Activated T-cell treated with anti-CD3 and anti-CD28 coated beads, Interleukin-2, amount 50 U/mL, for 72 hours (primary cell): Measurements from ENCODE around the gene PPP2R5B. TPM values are rescaled to one million over a fixed set of nuclear protein-coding genes. Genes with fewer than 3 reads are reported as not detected.

Experiments used
- ATAC-seq, 2 donors: fragments of 150-1000 bp; cut with Tn5 transposase; replicated peaks in 1 of 2; 2 replicates each; pipeline ENCODE4 v1.10.0; 2021; ENCODE audit warnings: moderate library complexity in 2 of 2, mild to moderate bottlenecking in 1 of 2
- DNase-seq, 2 donors: peaks; one replicate each; pipeline ENCODE4 v3.0.0; 2021 to 2022; ENCODE audit warnings: mixed read lengths in 1 of 2
- H3K27ac Mint-ChIP-seq: one replicate; pipeline ENCODE4 v1.8.0; 2022; ENCODE audit warnings: mild to moderate bottlenecking, moderate library complexity, mixed read lengths
- H3K27me3 Mint-ChIP-seq: one replicate; pipeline ENCODE4 v1.8.0; 2022; ENCODE audit warnings: low read depth, mixed read lengths
- H3K36me3 Mint-ChIP-seq, 2 donors: one replicate each; pipeline ENCODE4 v1.8.0; 2022; ENCODE audit warnings: mixed read lengths in 2 of 2, mild to moderate bottlenecking in 1 of 2; ENCODE audit not compliant: insufficient read depth in 2 of 2
- H3K4me1 Mint-ChIP-seq: one replicate; pipeline ENCODE4 v1.8.0; 2022; ENCODE audit warnings: low read depth, mixed read lengths
- H3K4me3 Mint-ChIP-seq, 2 donors: one replicate each; pipeline ENCODE4 v1.8.0; 2022; ENCODE audit warnings: mild to moderate bottlenecking in 2 of 2, mixed read lengths in 2 of 2, moderate library complexity in 2 of 2
- H3K9me3 Mint-ChIP-seq, 2 donors: one replicate each; pipeline ENCODE4 v1.8.0; 2022; ENCODE audit warnings: mixed read lengths in 2 of 2
- total RNA-seq, 2 donors: library from RNA; stranded (reverse); gene quantifications; one replicate each; pipeline ENCODE4 v1.2.3, GENCODE V29; 2022

Gene PPP2R5B
- total RNA-seq, 2 donors from 2014 or later, result 15.0 to 24.0 TPM

DNA sequence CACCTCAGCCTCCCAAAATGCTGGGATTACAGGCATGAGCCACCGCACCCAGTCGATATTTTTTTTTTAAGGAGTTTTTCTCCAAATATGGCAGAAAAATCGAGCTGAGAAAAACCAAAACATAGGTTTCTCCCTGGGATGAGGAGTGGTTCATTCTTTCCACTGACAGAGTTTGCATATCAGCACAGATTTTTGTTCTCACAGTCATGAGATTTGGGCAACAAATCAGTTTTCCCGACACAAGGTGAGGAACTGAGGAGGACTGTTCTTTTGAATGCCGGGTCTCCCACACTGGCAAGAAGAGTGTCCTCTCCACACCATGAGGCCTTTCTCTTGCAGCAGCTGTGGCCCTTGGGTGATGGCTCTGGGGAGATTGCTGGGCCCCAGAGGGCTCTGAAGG is 42.2 kb upstream of the PPP2R5B start:
- no peaks in the 10 kb centered on the region for H3K9me3 Mint-ChIP-seq
- ATAC-seq (no peak), DNase-seq (no peak)
- H3K36me3 Mint-ChIP-seq, result peaks cover 4 to 5% of the 10 kb centered on the region in 2 donors
- no peak overlapping the region for H3K27ac Mint-ChIP-seq
- no peaks in the 10 kb centered on the region for H3K27me3 Mint-ChIP-seq
- no peak overlapping the region for H3K4me3 Mint-ChIP-seq
- H3K4me1 Mint-ChIP-seq, result peaks cover 72% of the 10 kb centered on the region

DNA sequence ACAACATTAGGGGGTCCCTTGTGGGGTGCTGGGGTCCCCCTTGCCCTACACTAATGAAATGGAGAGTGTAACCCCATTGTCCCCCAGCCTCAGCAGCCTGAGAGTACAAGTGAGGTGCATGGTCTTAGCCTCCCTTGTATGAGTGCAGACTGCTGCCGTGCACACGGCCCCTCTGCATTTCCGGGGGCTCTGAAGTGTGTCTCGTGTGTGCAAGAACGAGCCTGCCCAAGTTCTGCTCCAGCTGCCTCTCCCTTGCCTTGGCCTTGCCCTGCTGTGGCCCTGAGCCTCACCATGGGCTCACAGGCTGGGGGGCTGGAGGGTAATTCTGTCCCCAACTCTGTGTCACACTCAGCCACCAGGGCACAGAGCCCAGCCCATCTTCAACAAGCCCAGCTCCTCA is 40.9 kb upstream of the PPP2R5B start:
- Mint-ChIP-seq H3K9me3 (no peaks in the 10 kb centered on the region), H3K27me3 (no peaks in the 10 kb centered on the region), H3K27ac (no peak overlapping the region), H3K36me3 (no peaks in the 10 kb centered on the region), H3K4me3 (no peak overlapping the region), H3K4me1 (peaks cover 84% of the 10 kb centered on the region)
- ATAC-seq (no peak), DNase-seq (no peak)

DNA sequence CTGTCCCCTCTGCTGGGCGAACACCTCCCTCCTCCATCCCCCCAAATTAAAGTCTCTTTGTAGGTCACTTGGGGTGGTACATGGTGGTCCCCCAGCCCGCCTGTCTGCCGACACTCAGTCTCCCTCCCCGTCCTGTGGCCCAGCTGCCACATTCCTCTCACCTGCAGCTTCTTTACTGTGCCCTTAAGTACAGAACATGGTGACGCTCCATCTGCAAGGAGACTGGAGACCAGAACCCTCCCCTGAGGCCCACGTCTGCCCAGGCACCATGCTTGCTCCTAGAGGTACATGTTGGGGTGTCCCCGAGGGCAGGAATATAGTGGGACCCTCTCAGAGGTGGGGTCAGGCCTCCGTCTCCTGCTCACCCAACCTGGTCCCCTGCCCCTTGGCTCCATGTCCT is 40.5 kb upstream of the PPP2R5B start:
- Mint-ChIP-seq H3K27ac (no peak overlapping the region), H3K27me3 (no peaks in the 10 kb centered on the region), H3K36me3 (no peaks in the 10 kb centered on the region), H3K4me1 (peaks cover 86% of the 10 kb centered on the region), H3K4me3 (no peak overlapping the region), H3K9me3 (no peaks in the 10 kb centered on the region)
- DNase-seq (no peak), ATAC-seq (no peak)

DNA sequence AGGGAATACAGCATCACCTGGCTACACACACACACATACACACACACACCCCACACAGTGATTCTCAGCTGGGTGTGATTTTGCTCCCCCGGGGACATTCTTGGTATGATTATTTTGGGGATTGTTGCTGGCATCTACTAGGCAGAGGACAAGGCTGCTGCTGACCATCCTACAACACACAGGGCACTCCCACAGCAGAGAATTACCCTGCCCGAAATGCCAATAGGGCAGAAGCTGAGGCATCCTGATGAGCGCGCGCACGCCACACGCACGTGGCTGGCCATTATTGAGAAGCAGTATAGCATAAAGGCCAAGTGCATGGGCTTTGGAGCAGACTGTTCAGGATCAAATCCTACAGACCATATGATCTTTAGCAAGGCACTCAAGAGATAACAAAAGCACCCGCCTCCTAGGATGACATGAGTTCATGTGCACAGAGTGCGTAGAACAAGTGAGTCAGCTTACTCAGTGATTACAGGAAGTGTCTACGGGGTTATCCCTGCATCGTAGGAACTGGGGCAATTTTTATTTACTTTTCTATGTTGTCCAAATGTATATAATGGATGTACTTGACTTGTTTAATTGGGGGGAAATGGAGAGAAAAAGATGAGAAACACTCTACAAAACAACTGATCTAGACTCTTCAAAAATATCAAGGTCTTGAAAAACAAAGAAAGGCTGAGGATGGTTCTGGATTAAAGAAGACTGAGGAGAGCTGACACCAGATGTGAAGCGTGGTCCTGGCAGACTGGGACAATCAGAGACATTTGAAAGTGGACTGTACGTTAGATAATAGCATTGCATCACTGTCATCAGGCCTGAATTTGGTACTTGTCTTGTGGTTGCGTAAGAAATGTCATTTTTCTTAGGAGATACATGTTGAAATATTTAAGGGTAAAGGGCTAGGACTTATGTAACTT is 38.9 kb upstream of the PPP2R5B start:
- H3K4me1 Mint-ChIP-seq, result peaks cover 73% of the 10 kb centered on the region
- peak; percentile 81 to 83 for ATAC-seq
- H3K27ac Mint-ChIP-seq, result peak overlapping the region; percentile 98
- H3K9me3 Mint-ChIP-seq, result no peaks in the 10 kb centered on the region
- peak; percentile 54 to 59 for DNase-seq
- no peaks in the 10 kb centered on the region for H3K27me3 Mint-ChIP-seq
- peak overlapping the region; percentile 60 to 95 for H3K4me3 Mint-ChIP-seq
- H3K36me3 Mint-ChIP-seq, result no peaks in the 10 kb centered on the region

DNA sequence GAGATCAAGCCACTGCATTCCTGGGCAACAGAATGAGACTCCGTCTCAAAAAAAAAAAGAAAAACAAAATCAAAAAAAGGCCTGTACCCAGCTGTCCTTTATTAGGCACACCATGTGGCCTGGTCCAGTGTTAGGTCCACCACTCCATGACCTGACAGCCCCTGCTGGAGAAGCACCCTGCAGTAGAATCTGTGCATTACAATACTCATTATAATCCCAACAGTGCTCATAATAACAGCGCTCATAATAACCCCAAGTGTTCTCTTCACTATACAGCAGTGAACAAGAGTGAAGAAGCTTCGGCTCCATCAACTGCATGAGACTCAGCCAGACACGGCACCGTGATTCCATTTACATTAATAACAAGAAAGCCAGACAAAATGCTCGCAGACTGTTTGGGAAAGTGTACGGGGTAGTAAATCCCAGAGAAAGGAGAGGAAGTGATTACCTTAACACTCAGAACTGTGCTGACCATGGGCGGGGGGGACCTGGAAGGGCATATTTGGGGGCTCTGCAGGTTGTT is 37.2 kb upstream of the PPP2R5B start:
- DNase-seq (no peak), ATAC-seq (no peak)
- Mint-ChIP-seq H3K36me3 (no peaks in the 10 kb centered on the region), H3K4me3 (peak overlapping the region; percentile 45 to 54), H3K9me3 (no peaks in the 10 kb centered on the region), H3K27me3 (no peaks in the 10 kb centered on the region), H3K4me1 (peaks cover 56% of the 10 kb centered on the region), H3K27ac (peak overlapping the region; percentile 51)

DNA sequence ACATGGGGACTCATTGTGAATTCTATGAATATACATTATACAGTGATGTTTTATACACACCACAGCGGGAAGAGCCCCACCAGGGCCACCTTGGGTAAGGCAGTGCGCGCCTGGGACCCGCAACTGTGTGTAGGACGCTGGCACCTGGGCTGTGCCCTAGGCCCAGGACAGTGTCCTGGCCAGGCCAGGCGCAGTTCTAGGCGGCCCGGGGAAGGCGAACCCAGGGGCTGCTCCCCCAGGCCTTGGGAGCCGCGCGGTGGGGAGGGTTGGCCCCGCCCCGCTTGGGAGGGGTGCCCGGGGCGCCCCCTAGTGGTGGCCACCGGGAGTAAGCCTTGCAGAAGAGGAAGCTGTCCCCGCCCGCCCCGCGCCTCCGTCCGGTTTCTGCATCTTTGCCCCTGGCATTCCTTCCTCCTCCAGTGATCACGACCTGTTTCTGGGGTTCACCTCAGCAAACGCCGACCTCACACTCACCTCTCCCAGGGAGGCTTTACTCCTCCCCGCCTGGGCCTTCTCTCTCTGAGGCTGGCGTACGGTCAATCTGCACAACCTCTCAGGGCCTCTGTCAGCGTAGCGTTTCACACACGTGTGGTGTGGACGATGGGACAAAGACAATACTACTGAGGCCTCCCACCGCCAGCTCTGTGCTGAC is 36.6 kb upstream of the PPP2R5B start:
- ATAC-seq (peak; percentile 82 to 84), DNase-seq (peak; percentile 86 to 94)
- peak overlapping the region; percentile 78 to 83 for H3K4me3 Mint-ChIP-seq
- no peaks in the 10 kb centered on the region for H3K36me3 Mint-ChIP-seq
- H3K4me1 Mint-ChIP-seq, result peaks cover 54% of the 10 kb centered on the region
- H3K27me3 Mint-ChIP-seq, result no peaks in the 10 kb centered on the region
- H3K9me3 Mint-ChIP-seq, result no peaks in the 10 kb centered on the region
- peak overlapping the region; percentile 31 for H3K27ac Mint-ChIP-seq

DNA sequence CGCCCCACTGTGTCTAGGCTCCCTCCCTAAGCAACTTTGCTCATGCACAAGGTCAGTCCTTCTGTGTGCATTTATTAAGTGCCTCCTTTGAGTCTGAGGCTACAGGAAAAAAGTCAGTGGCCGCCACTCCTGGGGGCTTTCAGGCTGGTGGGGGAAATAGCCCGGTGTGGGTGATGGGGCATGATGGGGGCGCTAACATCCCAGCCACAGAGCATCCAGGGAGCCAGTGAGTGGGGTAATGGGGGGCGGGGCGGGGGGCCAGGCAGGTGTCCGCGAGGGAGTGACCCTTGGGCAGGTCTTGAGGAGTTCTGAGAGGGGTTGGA is 36.1 kb upstream of the PPP2R5B start:
- Mint-ChIP-seq H3K27ac (no peak overlapping the region), H3K4me3 (peak overlapping the region; percentile 78 to 83), H3K9me3 (no peaks in the 10 kb centered on the region), H3K4me1 (peaks cover 49% of the 10 kb centered on the region), H3K27me3 (no peaks in the 10 kb centered on the region), H3K36me3 (no peaks in the 10 kb centered on the region)
- DNase-seq, result no peak
- ATAC-seq, result no peak

DNA sequence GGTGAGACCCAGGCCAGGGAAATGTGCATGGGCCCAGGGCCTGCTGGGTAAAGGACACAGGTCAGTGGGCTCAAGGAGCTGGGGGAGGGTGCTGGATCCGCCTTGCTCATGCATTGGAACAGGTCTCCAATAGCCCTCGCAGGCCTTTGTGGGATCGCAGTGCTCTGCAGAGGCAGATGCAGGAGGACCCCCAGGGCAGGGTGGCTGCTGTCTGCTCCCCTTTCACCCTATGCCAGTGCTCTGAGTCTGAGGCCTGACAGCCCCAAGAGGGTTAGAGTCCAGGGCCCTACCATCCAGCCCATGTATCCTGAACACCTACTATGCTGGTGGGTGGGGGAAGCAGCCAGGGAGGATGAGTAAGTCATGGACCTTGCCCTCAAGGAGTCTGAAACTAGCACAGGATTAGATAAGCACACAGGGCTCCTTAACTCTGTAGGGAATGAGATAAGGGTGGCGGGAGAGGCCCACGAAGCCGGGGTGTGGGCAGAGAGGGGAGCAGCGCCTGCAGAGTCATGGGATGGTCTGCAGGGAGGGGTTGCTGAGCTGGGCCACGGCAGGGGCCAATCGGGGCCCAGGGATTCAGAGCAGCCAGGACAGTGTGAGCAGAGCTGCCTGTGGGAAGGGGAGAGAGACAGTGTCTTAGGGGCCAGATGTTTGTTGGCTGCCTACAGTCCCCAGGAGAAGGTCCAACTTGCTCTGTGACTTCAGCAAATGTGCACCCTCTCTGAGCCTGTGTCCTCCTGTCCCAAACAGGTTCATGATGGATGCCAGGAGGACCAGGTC is 35.6 kb upstream of the PPP2R5B start:
- peaks cover 44% of the 10 kb centered on the region for H3K4me1 Mint-ChIP-seq
- no peak overlapping the region for H3K27ac Mint-ChIP-seq
- DNase-seq (no peak), ATAC-seq (no peak)
- no peaks in the 10 kb centered on the region for H3K9me3 Mint-ChIP-seq
- H3K36me3 Mint-ChIP-seq, result no peaks in the 10 kb centered on the region
- H3K4me3 Mint-ChIP-seq, result no peak overlapping the region
- no peaks in the 10 kb centered on the region for H3K27me3 Mint-ChIP-seq

DNA sequence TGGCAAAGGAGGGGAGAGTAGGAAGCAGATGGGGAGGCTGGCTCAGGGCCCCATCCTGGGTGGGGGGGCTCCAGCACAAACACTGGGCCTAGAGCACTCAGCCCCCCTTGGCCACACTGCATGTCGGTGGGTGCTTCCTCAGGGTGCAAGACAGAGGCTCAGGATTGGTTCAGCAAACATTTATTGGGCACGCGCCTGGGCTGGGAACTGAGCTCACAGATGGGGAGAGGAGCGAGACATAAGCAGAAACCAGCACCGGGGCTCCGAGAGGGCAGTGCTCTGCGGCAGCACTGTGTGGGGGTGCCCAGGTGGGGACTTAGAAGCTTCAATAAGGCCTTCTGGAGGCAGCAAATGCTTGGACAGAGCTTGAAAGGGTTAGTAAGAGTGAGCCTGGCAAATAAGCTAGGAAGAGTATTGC is 34.0 kb upstream of the PPP2R5B start:
- Mint-ChIP-seq H3K4me3 (no peak overlapping the region), H3K9me3 (no peaks in the 10 kb centered on the region), H3K27ac (no peak overlapping the region), H3K36me3 (no peaks in the 10 kb centered on the region), H3K4me1 (peaks cover 30% of the 10 kb centered on the region), H3K27me3 (no peaks in the 10 kb centered on the region)
- no peak for DNase-seq
- no peak for ATAC-seq

DNA sequence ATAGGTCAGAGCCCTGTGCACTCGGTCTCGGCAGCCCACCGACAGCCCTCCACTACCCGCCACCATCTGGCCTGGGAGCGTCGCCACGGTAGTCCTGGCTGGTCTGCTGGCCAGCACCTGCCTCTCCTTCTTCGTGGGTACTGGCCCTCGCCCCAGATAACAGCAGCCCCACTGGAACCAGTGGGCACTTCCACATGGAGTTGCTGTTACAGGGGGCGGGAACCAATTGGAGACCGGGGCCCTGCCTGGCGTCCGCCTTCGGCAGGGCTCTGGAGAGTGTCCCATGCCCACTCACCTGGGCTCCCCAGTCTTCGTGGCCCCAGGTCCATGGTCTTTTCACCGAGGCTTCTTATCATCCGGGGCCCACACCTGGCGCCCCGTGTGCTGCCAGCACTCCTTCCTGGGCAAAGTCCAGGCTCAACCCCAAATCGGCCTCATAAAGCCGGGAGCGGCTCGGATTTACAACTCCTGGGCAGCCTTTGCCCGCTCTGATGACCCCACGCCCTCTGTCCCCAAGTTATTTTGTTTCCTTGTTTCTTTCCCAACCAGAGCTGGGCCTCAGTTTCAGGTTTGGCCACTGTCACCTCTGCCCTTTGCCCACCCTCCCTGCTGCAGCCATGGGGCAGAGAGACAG is 33.2 kb upstream of the PPP2R5B start:
- H3K36me3 Mint-ChIP-seq, result no peaks in the 10 kb centered on the region
- ATAC-seq (no peak), DNase-seq (no peak)
- H3K4me3 Mint-ChIP-seq, result no peak overlapping the region
- peaks cover 22% of the 10 kb centered on the region for H3K4me1 Mint-ChIP-seq
- H3K27ac Mint-ChIP-seq, result no peak overlapping the region
- H3K9me3 Mint-ChIP-seq, result no peaks in the 10 kb centered on the region
- H3K27me3 Mint-ChIP-seq, result no peaks in the 10 kb centered on the region

DNA sequence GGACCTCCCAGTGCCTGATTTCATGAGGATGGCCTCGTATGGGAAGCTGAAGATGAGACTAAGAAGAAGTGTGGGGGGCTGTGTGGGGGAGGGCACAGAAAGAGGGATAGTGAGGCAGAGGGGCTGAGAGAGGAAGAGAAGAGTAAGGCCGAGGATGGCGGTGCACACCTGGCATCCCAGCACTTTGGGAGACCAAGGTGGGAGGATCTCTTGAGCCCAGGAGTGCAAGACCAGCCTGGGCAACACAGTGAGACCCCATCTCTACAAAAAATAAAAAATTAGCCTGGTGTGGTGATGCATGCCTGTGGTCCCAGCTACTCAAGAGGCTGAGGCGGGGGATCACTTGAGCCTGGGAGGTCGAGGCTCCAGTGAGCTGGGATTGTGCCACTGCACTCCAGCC is 32.6 kb upstream of the PPP2R5B start:
- H3K4me1 Mint-ChIP-seq, result peaks cover 21% of the 10 kb centered on the region
- no peaks in the 10 kb centered on the region for H3K9me3 Mint-ChIP-seq
- no peak overlapping the region for H3K4me3 Mint-ChIP-seq
- no peaks in the 10 kb centered on the region for H3K27me3 Mint-ChIP-seq
- no peak for ATAC-seq
- no peak for DNase-seq
- peaks cover 0 to under 1% of the 10 kb centered on the region in 2 donors for H3K36me3 Mint-ChIP-seq
- H3K27ac Mint-ChIP-seq, result no peak overlapping the region

DNA sequence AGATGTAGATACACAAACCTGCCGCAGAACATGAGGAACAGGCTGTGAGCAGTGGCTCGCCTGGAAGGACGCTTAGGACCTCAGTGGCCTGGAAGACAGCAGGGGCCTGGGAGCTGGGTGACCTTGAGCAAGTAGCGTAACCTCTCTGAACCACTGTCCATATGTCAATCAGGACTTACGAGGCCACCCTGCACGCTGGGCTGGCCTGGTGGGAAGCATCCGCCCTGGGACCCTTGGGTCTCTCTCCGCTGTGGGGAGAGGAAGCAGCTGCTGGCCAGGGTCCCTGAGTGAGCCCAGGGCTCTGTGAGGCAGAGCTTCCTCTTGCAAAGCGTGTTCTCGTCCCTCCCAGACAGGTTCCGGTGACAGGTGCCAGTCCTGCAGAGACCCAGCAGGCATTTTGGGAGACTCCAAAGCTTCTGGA is 32.1 kb upstream of the PPP2R5B start:
- no peaks in the 10 kb centered on the region for H3K27me3 Mint-ChIP-seq
- peaks cover 17% of the 10 kb centered on the region for H3K4me1 Mint-ChIP-seq
- peaks cover 0 to 2% of the 10 kb centered on the region in 2 donors for H3K36me3 Mint-ChIP-seq
- ATAC-seq, result no peak
- H3K4me3 Mint-ChIP-seq, result no peak overlapping the region
- no peaks in the 10 kb centered on the region for H3K9me3 Mint-ChIP-seq
- no peak overlapping the region for H3K27ac Mint-ChIP-seq
- no peak for DNase-seq
